Placental pericyte (primary cell): Measurements from ENCODE around the gene GOLT1A. TPM values are rescaled to one million over a fixed set of nuclear protein-coding genes. Genes with fewer than 3 reads are reported as not detected.

Source experiments
- total RNA-seq: library from RNA; depleted of rRNA; stranded (reverse); fragments of >200 nt; gene quantifications from 2 replicates; pipeline ENCODE4 v1.2.3, GENCODE V29; 2012

The GOLT1A gene
- not detected in 2 replicates for total RNA-seq

GRCh38 chr1:204213668-204214662 is at the start of gene GOLT1A:
Gene GOLT1A (minus strand): TSS chr1:204213988. CDS start chr1:204213906, 82 bp downstream.

GRCh38 chr1:204196068-204196795 is 17.6 kb downstream of the GOLT1A start, which contains the start of gene KISS1:
Gene KISS1 (minus strand): TSS chr1:204196491. CDS start chr1:204192876, 3,615 bp downstream.

GRCh38 chr1:204166219-204166618 is 47.6 kb downstream of the GOLT1A start, which contains the start of gene REN:
Gene REN (minus strand): TSS chr1:204166337. CDS start chr1:204166293, 44 bp downstream.

GRCh38 chr1:204151552-204152309 is 62.1 kb downstream of the GOLT1A start, which contains the start of gene ETNK2:
Gene ETNK2 (minus strand): TSS chr1:204152044. CDS start chr1:204151852, 192 bp downstream.

Other genes starting within 250 kb of the GOLT1A start
- 4.6 and 5.4 TPM in 2 replicates for gene SOX13, start 140.9 kb downstream of the GOLT1A start, total RNA-seq
- gene ETNK2, start 61.9 kb downstream of the GOLT1A start, total RNA-seq, result 3.1 and 3.4 TPM in 2 replicates
- 0.29 and 0.66 TPM in 2 replicates for gene REN, start 47.7 kb downstream of the GOLT1A start, total RNA-seq
- gene KISS1, start 17.5 kb downstream of the GOLT1A start, total RNA-seq, result not detected in 2 replicates
- gene PLEKHA6, start 145.9 kb upstream of the GOLT1A start, total RNA-seq, result 0.44 and 0.57 TPM in 2 replicates
- gene PPP1R15B, start 197.8 kb upstream of the GOLT1A start, total RNA-seq, result 37.0 and 47.1 TPM in 2 replicates